Measurements from ENCODE around the gene UACA. TPM values are rescaled to one million over a fixed set of nuclear protein-coding genes. Genes with fewer than 3 reads are reported as not detected.

Gene UACA
- total RNA-seq, 3 donors from 2014 or later (not counting 1 experiment from before 2014, with no cell fraction given) = 1.1 to 3.1 (median 2.1) TPM

DNA sequence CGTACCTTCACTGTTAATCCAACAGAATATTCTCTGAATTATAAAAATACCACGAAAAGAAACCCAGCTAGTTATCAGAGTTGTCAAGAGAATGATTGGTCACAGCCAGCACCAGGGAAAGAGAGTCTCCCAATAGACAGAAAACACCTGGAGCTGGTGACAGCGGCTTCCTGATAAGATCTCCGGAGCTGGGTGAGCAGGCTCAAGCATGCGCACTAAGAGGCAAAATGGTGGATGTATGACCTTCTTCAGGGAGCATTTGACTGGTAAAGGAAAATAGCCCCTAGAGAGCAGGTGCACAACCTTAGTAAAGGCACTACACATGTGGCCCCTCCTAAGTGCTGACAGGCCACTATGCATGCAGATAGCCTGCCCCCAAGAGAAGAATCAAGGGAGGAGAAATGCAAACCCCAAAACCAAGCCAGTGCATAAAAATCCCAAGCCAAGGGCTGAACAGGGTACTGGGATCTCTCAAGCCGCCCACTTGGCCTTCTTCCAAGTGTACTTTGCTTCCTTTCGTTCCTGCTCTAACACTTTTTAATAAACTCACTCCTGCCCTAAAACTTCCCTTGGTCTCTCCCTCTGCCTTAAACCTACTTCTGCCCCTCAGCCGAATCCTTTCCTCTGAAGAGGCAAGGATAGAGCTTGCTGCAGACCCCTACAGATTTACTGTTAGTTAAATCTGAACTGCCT is 93.2 kb downstream of the UACA start:
- no peak for TF ChIP-seq CTCF (IDR thresholded peaks at IDR 0.05)
- intact Hi-C loops (cut with micrococcal nuclease) = loop anchor here (2.0 to 10.0 kb wide), 3 partner anchors 55 to 772 kb away; no protein-coding TSS in a partner anchor
- Mint-ChIP-seq H3K27ac (no peak overlapping the region), H3K27me3 (ENCODE audit: low read depth in 2 of 2) (no peaks in the 10 kb centered on the region), H3K36me3 (no peaks in the 10 kb centered on the region), H3K9me3 (no peaks in the 10 kb centered on the region), H3K4me3 (no peak overlapping the region), H3K4me1 (peaks cover 22 to 25% of the 10 kb centered on the region in 2 donors)
- Histone ChIP-seq H3K27me3 (ENCODE audit: control insufficient read depth, insufficient read depth, low read length) (peaks cover 9% of the 10 kb centered on the region), H3K4me3 (ENCODE audit: low read length) (no peak overlapping the region), H3K27ac (ENCODE audit: low read length) (no peak overlapping the region), H3K9me3 (ENCODE audit: control insufficient read depth, insufficient read depth, low read length) (no peaks in the 10 kb centered on the region), H3K4me1 (ENCODE audit: control insufficient read depth, insufficient read depth, low read length) (peaks cover 8% of the 10 kb centered on the region), H3K36me3 (ENCODE audit: control insufficient read depth, insufficient read depth, low read length) (no peaks in the 10 kb centered on the region)
- ATAC-seq (no peak), DNase-seq (no peak)
- 64% methylated on average over 7 of the region's 8 CpGs for WGBS (ENCODE audit: insufficient coverage)

DNA sequence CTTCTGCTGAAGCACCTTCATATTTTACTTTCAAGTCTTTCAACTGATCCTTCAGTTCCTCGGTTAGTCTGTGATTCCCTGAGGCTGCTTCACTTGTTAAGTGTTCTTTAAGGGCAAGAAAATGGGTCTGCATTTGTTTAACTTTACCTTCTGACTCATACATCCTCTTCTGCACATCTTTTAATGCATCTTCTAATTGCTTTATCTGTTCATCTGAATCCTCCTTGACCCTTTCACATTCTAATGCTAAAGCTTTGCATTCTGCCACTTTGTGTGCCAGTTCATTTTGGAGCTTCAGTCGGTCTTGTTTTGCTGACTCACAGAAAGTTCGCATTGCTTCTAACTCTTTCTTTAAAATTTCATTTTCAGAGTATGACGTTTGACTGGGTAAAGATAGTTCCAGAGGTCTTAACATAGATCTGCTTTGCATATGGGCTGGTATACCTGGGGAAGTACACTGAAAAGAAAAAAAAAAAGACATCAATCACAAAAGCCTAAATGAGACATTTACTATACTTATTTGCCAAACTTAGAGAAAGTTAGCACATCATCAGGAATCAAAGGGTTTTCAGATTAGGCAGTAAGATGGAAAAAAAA is 94.3 kb downstream of the UACA start:
- H3K4me3 Mint-ChIP-seq = no peak overlapping the region

GRCh38 chr15:70665599-70665998 is 97.8 kb downstream of the UACA start:
- no peaks in the 10 kb centered on the region for H3K4me1 ChIP-seq (ENCODE audit: control insufficient read depth, insufficient read depth, low read length)
- DNase-seq = no peak

More for the DNA sequence above, 94.3 kb downstream of the UACA start:
- H3K27me3 Mint-ChIP-seq (ENCODE audit: low read depth in 2 of 2) = no peaks in the 10 kb centered on the region
- WGBS (ENCODE audit: insufficient coverage) = 79% methylated on average over 3 of the region's 4 CpGs
- no peaks in the 10 kb centered on the region for H3K9me3 ChIP-seq (ENCODE audit: control insufficient read depth, insufficient read depth, low read length)
- H3K36me3 ChIP-seq (ENCODE audit: control insufficient read depth, insufficient read depth, low read length) = no peaks in the 10 kb centered on the region
- TF ChIP-seq CTCF (IDR thresholded peaks at IDR 0.05) = no peak
- no peak overlapping the region for H3K4me3 ChIP-seq (ENCODE audit: low read length)
- H3K36me3 Mint-ChIP-seq = no peaks in the 10 kb centered on the region
- peaks cover 8% of the 10 kb centered on the region for H3K4me1 ChIP-seq (ENCODE audit: control insufficient read depth, insufficient read depth, low read length)
- ATAC-seq (no peak), DNase-seq (no peak)
- peaks cover 9% of the 10 kb centered on the region for H3K27me3 ChIP-seq (ENCODE audit: control insufficient read depth, insufficient read depth, low read length)
- H3K27ac Mint-ChIP-seq = no peak overlapping the region
- no peaks in the 10 kb centered on the region for H3K9me3 Mint-ChIP-seq
- H3K4me1 Mint-ChIP-seq = peaks cover 22 to 25% of the 10 kb centered on the region in 2 donors
- intact Hi-C loops (cut with micrococcal nuclease) = no loop called here
- H3K27ac ChIP-seq (ENCODE audit: low read length) = no peak overlapping the region

More at GRCh38 chr15:70665599-70665998, 97.8 kb downstream of the UACA start:
- Histone ChIP-seq H3K27ac (ENCODE audit: low read length) (no peak overlapping the region), H3K9me3 (ENCODE audit: control insufficient read depth, insufficient read depth, low read length) (no peaks in the 10 kb centered on the region), H3K27me3 (ENCODE audit: control insufficient read depth, insufficient read depth, low read length) (peaks cover 9% of the 10 kb centered on the region), H3K4me3 (ENCODE audit: low read length) (no peak overlapping the region), H3K36me3 (ENCODE audit: control insufficient read depth, insufficient read depth, low read length) (no peaks in the 10 kb centered on the region)
- intact Hi-C loops (cut with micrococcal nuclease) = no loop called here
- H3K27me3 Mint-ChIP-seq (ENCODE audit: low read depth in 2 of 2) = no peaks in the 10 kb centered on the region
- WGBS (ENCODE audit: insufficient coverage) = no CpG with 5 or more reads among the region's 1 CpG
- peaks cover 4 to 16% of the 10 kb centered on the region in 2 donors for H3K4me1 Mint-ChIP-seq
- no peak for ATAC-seq
- H3K27ac Mint-ChIP-seq = no peak overlapping the region
- H3K9me3 Mint-ChIP-seq = no peaks in the 10 kb centered on the region
- H3K4me3 Mint-ChIP-seq = no peak overlapping the region
- TF ChIP-seq CTCF (IDR thresholded peaks at IDR 0.05) = no peak
- H3K36me3 Mint-ChIP-seq = no peaks in the 10 kb centered on the region
